ENCODE data around the gene DCTD. TPM values are rescaled to one million over a fixed set of nuclear protein-coding genes. Genes with fewer than 3 reads are reported as not detected.

DCTD gene
- total and polyA plus RNA-seq, 2 of the 13 experiments (the other 11 are each of a cell fraction or from before 2014, with no cell fraction given): 85.1 to 95.3 TPM

GRCh38 chr4:182847576-182848450 lies 69.4 kb downstream of the DCTD start:
- Histone ChIP-seq H3K4me3 (replicated peaks in 1 of 3; ENCODE audit: insufficient read depth in 1 of 3, low read depth in 2 of 3, low read length in 3 of 3) (no peak overlapping the region), H3K9ac (ENCODE audit: insufficient read depth, low read depth, low read length) (no peak overlapping the region), H3K79me2 (ENCODE audit: insufficient read depth, low read length) (no peaks in the 10 kb centered on the region), H3K36me3 (replicated peaks in 1 of 2; ENCODE audit: control insufficient read depth in 1 of 2, insufficient read depth in 2 of 2, low read length in 2 of 2) (no peaks in the 10 kb centered on the region), H3K4me2 (ENCODE audit: low read depth, low read length) (no peak overlapping the region), H3K27ac (ENCODE audit: extremely low read length, insufficient read depth, low read length) (no peak overlapping the region), H3K9me3 (ENCODE audit: low read length) (peaks cover 1% of the 10 kb centered on the region; the same call in 1 of the 2 replicates), H3K27me3 (ENCODE audit: control insufficient read depth in 1 of 2, insufficient read depth in 2 of 2, low read length in 2 of 2) (peaks cover 0 to 28% of the 10 kb centered on the region in 2 experiments; a peak in 3 of 5 replicates), H3K4me1 (ENCODE audit: insufficient read depth, low read length) (no peaks in the 10 kb centered on the region; the same call in 1 of the 2 replicates), H4K20me1 (ENCODE audit: insufficient read depth, low read length) (no peaks in the 10 kb centered on the region), H2AFZ (ENCODE audit: low read length) (no peak overlapping the region)
- intact Hi-C loops (cut with micrococcal nuclease; ENCODE audit: unreplicated experiment): no loop called here
- in situ Hi-C loops (cut with HindIII; ENCODE audit: extremely low pct_ligation_motif_present, low pct_unique_long_range_greater_than_20kb): no loop called here
- no peak for DNase-seq (ENCODE audit: low spot score)
- WGBS (ENCODE audit: low lambda C conversion rate): 68% methylated on average over 26 of the region's 27 CpGs
- TF ChIP-seq ZNF451 (CRISPR knock-in tag; IDR thresholded peaks at IDR 0.05): no peak
- no peak for TF ChIP-seq ATF7 (IDR thresholded peaks at IDR 0.05)
- no peak for TF ChIP-seq ATF7 (CRISPR knock-in tag; IDR thresholded peaks at IDR 0.05)
- no peak for TF ChIP-seq ATF2 (CRISPR knock-in tag; IDR thresholded peaks at IDR 0.05)
- no peak for TF ChIP-seq IRF2 (CRISPR knock-in tag; IDR thresholded peaks at IDR 0.05)
- TF ChIP-seq ATAD3A (CRISPR knock-in tag; IDR thresholded peaks at IDR 0.05): no peak
- no peak for TF ChIP-seq RFXAP (CRISPR knock-in tag; IDR thresholded peaks at IDR 0.05; ENCODE audit: borderline replicate concordance)
- no peak for TF ChIP-seq ZNF569 (CRISPR knock-in tag; IDR thresholded peaks at IDR 0.05; ENCODE audit: borderline replicate concordance)
- TF ChIP-seq KDM5A (IDR thresholded peaks at IDR 0.05; ENCODE audit: borderline replicate concordance, low read length): no peak
- TF ChIP-seq ZNF879 (CRISPR knock-in tag; IDR thresholded peaks at IDR 0.05): no peak
- no peak for TF ChIP-seq SMAD1 (CRISPR knock-in tag; IDR thresholded peaks at IDR 0.05; ENCODE audit: borderline replicate concordance, low read depth)
- no peak for TF ChIP-seq TSC22D2 (CRISPR knock-in tag; IDR thresholded peaks at IDR 0.05; ENCODE audit: borderline replicate concordance)
- TF ChIP-seq KLF15 (CRISPR knock-in tag; IDR thresholded peaks at IDR 0.05; ENCODE audit: borderline replicate concordance): no peak
- POLR2A ChIA-PET: no interaction called here
- BruUV-seq (replicated peaks): no TSS peak
- CTCF ChIA-PET (ENCODE audit: low intra/inter-chr PET ratio, low total read pairs): no interaction called here
- no peak for FAIRE-seq
- ATAC-seq: no peak

Measured in HepG2 (cell line).